Endothelial cell of umbilical vein (primary cell): ENCODE data around the gene SPACDR. TPM values are rescaled to one million over a fixed set of nuclear protein-coding genes. Genes with fewer than 3 reads are reported as not detected.

ENCODE experiments used
- BruUV-seq: library from RNA; stranded (reverse); fragments of 400-500 nt; replicated peaks from 2 replicates; lab custom pipeline; 2021; lab: Mats Ljungman, UMichigan
- CTCF ChIA-PET: fragments of 300-600, 350-600 bp; sonication (Branson Sonifier 250); formaldehyde crosslinking; loops from one replicate; lab custom pipeline; 2021; ENCODE audit warnings: antibody characterized with exemption, inconsistent platforms; lab: Charles Lee
- POLR2A ChIA-PET: fragments of 300-600, 350-600 bp; sonication (Branson Sonifier 250); formaldehyde crosslinking; loops from one replicate; lab custom pipeline; 2021; ENCODE audit warnings: antibody characterized with exemption, inconsistent platforms; lab: Charles Lee
- DNase-seq: peaks from one replicate; pipeline ENCODE4 v3.0.0-alpha.2; 2011; ENCODE audit warnings: low read depth, low spot score
- FAIRE-seq: peaks from 2 replicates; lab custom pipeline; 2011; peaks lifted over from hg19 to GRCh38; lab: Jason Lieb, UNC
- H2AFZ ChIP-seq: 2 replicates; pipeline ENCODE4 v1.6.0; 2012; ENCODE audit warnings: low read depth, low read length, control low read depth, inconsistent platforms
- H3K27ac ChIP-seq: 2 replicates; pipeline ENCODE4 v1.5.1; 2011; ENCODE audit warnings: low read depth, mild to moderate bottlenecking, control low read depth, low read length, moderate library complexity; ENCODE audit not compliant: insufficient read depth
- H3K27me3 ChIP-seq, 2 experiments: 2 replicates each; pipeline versions ENCODE4 v1.6.0 to v1.6.1; 2011; ENCODE audit warnings: low read length in 2 of 2, mixed read lengths in 1 of 2; ENCODE audit not compliant: control insufficient read depth in 2 of 2, insufficient read depth in 2 of 2
- H3K36me3 ChIP-seq, 2 experiments: 2 replicates in 1 of 2; 3 replicates in 1 of 2; pipeline ENCODE4 v1.5.1; 2011; ENCODE audit warnings: low read length in 2 of 2, mild to moderate bottlenecking in 1 of 2, moderate library complexity in 1 of 2; ENCODE audit not compliant: control insufficient read depth in 2 of 2, insufficient read depth in 2 of 2; ENCODE audit errors: extremely low read depth in 1 of 2
- H3K4me1 ChIP-seq: 3 replicates; pipeline ENCODE4 v1.5.1; 2011; ENCODE audit warnings: mild to moderate bottlenecking, low read length; ENCODE audit not compliant: control insufficient read depth, insufficient read depth; ENCODE audit errors: extremely low read depth
- H3K4me2 ChIP-seq: 2 replicates; pipeline ENCODE4 v1.6.1; 2011; ENCODE audit warnings: low read length, control low read depth, mixed read lengths; ENCODE audit not compliant: insufficient read depth
- H3K4me3 ChIP-seq, 3 experiments: fragments of 200-600 bp in 1 of 3; sonication (generic), shearing (Covaris generic) in 1 of 3; replicated peaks in 1 of 3; 2 replicates each; pipeline ENCODE4 v1.5.1; 2011 to 2016; ENCODE audit warnings: control low read depth in 3 of 3, low read length in 3 of 3, mild to moderate bottlenecking in 2 of 3, inconsistent platforms in 1 of 3, low read depth in 1 of 3, moderate library complexity in 1 of 3; ENCODE audit not compliant: insufficient read depth in 1 of 3
- H3K79me2 ChIP-seq: 2 replicates; pipeline ENCODE4 v1.6.0; 2012; ENCODE audit warnings: low read length, inconsistent platforms; ENCODE audit not compliant: control insufficient read depth, insufficient read depth
- H3K9ac ChIP-seq: replicated peaks from 2 replicates; pipeline ENCODE3; 2011; ENCODE audit warnings: low read length, control low read depth; ENCODE audit not compliant: insufficient read depth; ENCODE audit errors: extremely low read depth
- H3K9me1 ChIP-seq: replicated peaks from 3 replicates; pipeline ENCODE4 v1.6.0; 2011; ENCODE audit warnings: mild to moderate bottlenecking, low read length; ENCODE audit not compliant: control insufficient read depth, insufficient read depth; ENCODE audit errors: extremely low read depth
- H3K9me3 ChIP-seq: replicated peaks from 2 replicates; pipeline ENCODE4 v1.5.1; 2012; ENCODE audit warnings: low read length, inconsistent platforms; ENCODE audit not compliant: control insufficient read depth, insufficient read depth
- H4K20me1 ChIP-seq: replicated peaks from 2 replicates; pipeline ENCODE3; 2011; ENCODE audit warnings: mild to moderate bottlenecking, low read length; ENCODE audit not compliant: control insufficient read depth, insufficient read depth; ENCODE audit errors: extremely low read depth
- EZH2 ChIP-seq: IDR thresholded peaks from 2 replicates; pipeline ENCODE4 v1.6.1; 2012; ENCODE audit warnings: borderline replicate concordance, low read depth, mild to moderate bottlenecking, moderate library complexity, low read length, inconsistent platforms; ENCODE audit not compliant: severe bottlenecking
- FOS ChIP-seq: IDR thresholded peaks from 2 replicates; pipeline ENCODE4 v1.6.1; 2011; ENCODE audit warnings: mild to moderate bottlenecking, low read length, moderate library complexity, borderline replicate concordance; ENCODE audit not compliant: insufficient read depth
- GATA2 ChIP-seq: IDR thresholded peaks from 2 replicates; pipeline ENCODE4 v1.7.0; 2011; ENCODE audit warnings: low read depth, mild to moderate bottlenecking, moderate library complexity, mixed read lengths, low read length; ENCODE audit not compliant: insufficient read length, insufficient read depth
- JUN ChIP-seq: IDR thresholded peaks from 2 replicates; pipeline ENCODE4 v1.6.1; 2011; ENCODE audit warnings: borderline replicate concordance, low read depth; ENCODE audit not compliant: insufficient read length, insufficient read depth
- MYC ChIP-seq: IDR thresholded peaks from one replicate; pipeline ENCODE4 v1.6.1; 2011; ENCODE audit warnings: mild to moderate bottlenecking, low read depth, low read length
- POLR2A ChIP-seq: IDR thresholded peaks from 2 replicates; pipeline ENCODE4 v1.6.1; 2012; ENCODE audit warnings: low read depth, mild to moderate bottlenecking, control low read depth, low read length
- POLR2AphosphoS5 ChIP-seq: IDR thresholded peaks from 2 replicates; pipeline ENCODE4 v1.6.1; 2012; ENCODE audit warnings: low read depth, mild to moderate bottlenecking, control low read depth, low read length, moderate library complexity; ENCODE audit not compliant: insufficient read depth
- dilution Hi-C: fragments of 300-500 bp; cut with MboI; formaldehyde crosslinking; loops from one replicate; pipeline ENCODE4 v1.15.0; 2019; ENCODE audit warnings: low sequenced_read_pairs; ENCODE audit not compliant: extremely low pct_ligation_motif_present
- intact Hi-C: fragments of 100-400 bp; cut with micrococcal nuclease; formaldehyde crosslinking; loops from one replicate; pipeline ENCODE4 v1.10.0; 2022
- polyA plus RNA-seq, 4 experiments: library from polyadenylated mRNA; depleted of rRNA in 3 of 4; stranded (reverse) in 3 of 4; unstranded in 1 of 4; fragments of >200 nt; gene quantifications; 2 replicates each; pipeline versions ENCODE4 v1.2.1 to v1.2.3, GENCODE V29; 2011 to 2012; ENCODE audit warnings: missing spikeins in 1 of 4
- total RNA-seq: library from RNA; stranded (reverse); gene quantifications from 2 replicates; pipeline ENCODE4 v1.2.3, GENCODE V29; 2021
- TF ChIP-seq, protein P1 (sequence below), 2 donors: IDR thresholded peaks; 1 replicate in 1 of 2; 2 replicates in 1 of 2; pipeline ENCODE4 v1.5.1; 2011; ENCODE audit warnings: low read length in 2 of 2, mild to moderate bottlenecking in 2 of 2, moderate library complexity in 2 of 2, control low read depth in 1 of 2, inconsistent platforms in 1 of 2, low read depth in 1 of 2; ENCODE audit not compliant: insufficient read depth in 1 of 2; ENCODE audit errors: extremely low read depth in 1 of 2
- TF ChIP-seq, protein P2 (sequence below): IDR thresholded peaks from 2 replicates; pipeline ENCODE4 v1.6.1; 2011; ENCODE audit not compliant: insufficient read depth, insufficient read length

The SPACDR gene
- total and polyA plus RNA-seq, 2 donors (not counting 3 experiments of a cell fraction or from before 2014, with no cell fraction given): 1.6 to 4.1 TPM

DNA sequence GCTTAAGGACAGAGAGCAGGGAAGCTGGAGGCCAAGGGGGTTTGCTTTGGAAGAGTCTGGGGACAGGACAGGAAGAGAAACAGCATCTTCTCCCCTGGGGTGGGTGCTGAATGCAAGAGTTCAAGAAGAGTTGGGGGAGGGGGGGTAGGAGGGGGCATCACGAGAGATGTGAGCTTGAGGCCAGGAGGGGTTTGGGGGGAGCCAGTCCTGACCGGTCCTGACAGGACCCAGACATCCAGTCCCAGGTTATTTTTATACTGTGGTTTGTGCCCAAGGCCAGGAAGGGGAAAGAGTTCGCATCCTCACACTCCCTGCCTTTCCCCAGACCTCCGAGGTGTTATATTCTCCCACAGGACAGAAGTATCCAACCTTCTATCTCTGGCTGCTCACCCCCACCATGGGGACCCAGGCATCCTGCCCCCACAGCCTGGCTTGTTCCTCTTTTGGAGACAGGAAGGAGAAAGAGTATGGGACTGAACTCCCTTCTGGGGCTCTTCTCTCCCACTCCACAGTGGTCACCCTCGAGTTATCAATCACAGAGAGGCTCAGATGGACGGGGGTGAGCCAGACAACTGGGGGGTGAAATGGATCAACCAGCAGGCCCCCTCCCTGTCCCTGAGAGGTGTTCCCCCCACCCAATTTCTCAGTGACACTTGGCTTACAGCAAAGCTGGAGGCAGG is 12.2 kb upstream of the SPACDR start:
- CTCF ChIA-PET: interaction anchor here (0.9 to 7.8 kb wide), 2 partner anchors 8 to 83 kb away, joined by 4 to 70 read pairs; partner anchors contain the start of gene NYAP1
- intact Hi-C loops: no loop called here
- no peak for TF ChIP-seq MYC
- TF ChIP-seq JUN: no peak
- TF ChIP-seq GATA2: no peak
- TF ChIP-seq FOS: no peak
- TF ChIP-seq POLR2AphosphoS5: no peak
- TF ChIP-seq POLR2A: no peak
- TF ChIP-seq EZH2: no peak
- TF ChIP-seq, protein P1, sequence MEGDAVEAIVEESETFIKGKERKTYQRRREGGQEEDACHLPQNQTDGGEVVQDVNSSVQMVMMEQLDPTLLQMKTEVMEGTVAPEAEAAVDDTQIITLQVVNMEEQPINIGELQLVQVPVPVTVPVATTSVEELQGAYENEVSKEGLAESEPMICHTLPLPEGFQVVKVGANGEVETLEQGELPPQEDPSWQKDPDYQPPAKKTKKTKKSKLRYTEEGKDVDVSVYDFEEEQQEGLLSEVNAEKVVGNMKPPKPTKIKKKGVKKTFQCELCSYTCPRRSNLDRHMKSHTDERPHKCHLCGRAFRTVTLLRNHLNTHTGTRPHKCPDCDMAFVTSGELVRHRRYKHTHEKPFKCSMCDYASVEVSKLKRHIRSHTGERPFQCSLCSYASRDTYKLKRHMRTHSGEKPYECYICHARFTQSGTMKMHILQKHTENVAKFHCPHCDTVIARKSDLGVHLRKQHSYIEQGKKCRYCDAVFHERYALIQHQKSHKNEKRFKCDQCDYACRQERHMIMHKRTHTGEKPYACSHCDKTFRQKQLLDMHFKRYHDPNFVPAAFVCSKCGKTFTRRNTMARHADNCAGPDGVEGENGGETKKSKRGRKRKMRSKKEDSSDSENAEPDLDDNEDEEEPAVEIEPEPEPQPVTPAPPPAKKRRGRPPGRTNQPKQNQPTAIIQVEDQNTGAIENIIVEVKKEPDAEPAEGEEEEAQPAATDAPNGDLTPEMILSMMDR (IDR thresholded peaks at IDR 0.05; ENCODE audit: extremely low read depth in 1 of 2, insufficient read depth in 1 of 2, low read depth in 1 of 2, low read length in 2 of 2): no peak
- TF ChIP-seq, protein P2, sequence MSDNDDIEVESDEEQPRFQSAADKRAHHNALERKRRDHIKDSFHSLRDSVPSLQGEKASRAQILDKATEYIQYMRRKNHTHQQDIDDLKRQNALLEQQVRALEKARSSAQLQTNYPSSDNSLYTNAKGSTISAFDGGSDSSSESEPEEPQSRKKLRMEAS: no peak
- Histone ChIP-seq H3K36me3 (peaks cover 2 to 14% of the 10 kb centered on the region in 2 experiments), H3K9me1 (no peaks in the 10 kb centered on the region), H2AFZ (no peak overlapping the region), H3K9me3 (no peaks in the 10 kb centered on the region), H3K4me1 (peaks cover 29% of the 10 kb centered on the region), H3K4me3 (peak overlapping the region in 1 of 3 experiments; percentile 91), H3K27ac (no peak overlapping the region), H3K4me2 (peak overlapping the region; percentile 58), H3K9ac (peak overlapping the region; percentile 25), H3K27me3 (no peaks in the 10 kb centered on the region), H4K20me1 (no peaks in the 10 kb centered on the region), H3K79me2 (peaks cover 47% of the 10 kb centered on the region)
- dilution Hi-C loops: no loop called here
- TSS peak; percentile 5 for BruUV-seq
- DNase-seq (no peak), FAIRE-seq (no peak)
- POLR2A ChIA-PET: no interaction called here
